ENCODE data around the gene RPS15. TPM values are rescaled to one million over a fixed set of nuclear protein-coding genes. Genes with fewer than 3 reads are reported as not detected.

The RPS15 gene
- total and polyA plus RNA-seq, 4 donors: 296 to 954 (median 414) TPM

DNA sequence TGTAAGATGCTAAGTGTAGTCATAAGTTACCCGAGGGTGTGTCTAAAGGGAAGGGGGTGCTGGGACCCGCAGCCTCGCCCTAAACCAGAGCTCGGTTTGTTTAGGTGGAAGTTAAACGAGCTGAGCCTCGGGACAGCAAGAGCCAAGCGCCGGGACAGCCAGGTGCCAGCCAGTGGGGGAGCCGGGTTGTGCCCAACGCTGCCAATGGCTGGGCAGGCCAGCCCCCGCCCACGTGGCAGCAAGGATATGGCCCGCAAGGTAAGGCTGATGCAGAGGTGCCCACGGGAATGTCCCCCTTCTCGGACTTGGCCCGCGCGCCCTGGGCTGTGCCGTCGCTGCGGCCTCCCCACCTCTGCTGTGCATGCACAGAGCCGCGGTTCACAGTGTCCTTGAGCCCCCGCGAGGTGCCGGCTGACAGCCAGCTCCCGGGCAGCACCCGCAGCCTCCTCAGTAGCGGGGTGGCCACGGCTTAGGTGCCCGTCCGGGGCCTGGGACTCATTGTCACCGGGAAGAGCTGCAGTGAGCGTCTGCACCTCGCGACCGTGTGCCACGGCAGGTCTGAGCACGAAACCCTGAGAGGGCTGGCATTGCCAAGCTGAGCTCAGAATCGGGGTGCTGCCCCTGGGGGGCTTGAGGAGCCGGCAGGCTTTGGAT is 9.3 kb upstream of the RPS15 start:
- Histone ChIP-seq H3K27me3 (ENCODE audit: control insufficient read depth in 4 of 4, insufficient read depth in 4 of 4, low read length in 3 of 4) (no peaks in the 10 kb centered on the region), H3K9ac (ENCODE audit: low read depth in 1 of 2, low read length in 2 of 2) (no peak overlapping the region), H3K4me1 (ENCODE audit: control insufficient read depth in 4 of 4, insufficient read depth in 4 of 4, low read length in 3 of 4) (peaks cover 6 to 28% (median 14%) of the 10 kb centered on the region in 4 donors), H3K27ac (ENCODE audit: low read depth in 1 of 2, low read length in 2 of 2) (no peak overlapping the region), H3K9me3 (ENCODE audit: control insufficient read depth in 4 of 4, low read length in 3 of 4) (no peaks in the 10 kb centered on the region), H3K4me3 (ENCODE audit: low read depth in 1 of 3, low read length in 3 of 3) (no peak overlapping the region), H3K36me3 (ENCODE audit: control insufficient read depth in 4 of 4, insufficient read depth in 3 of 4, low read depth in 1 of 4, low read length in 3 of 4) (peaks cover 9 to 42% (median 23%) of the 10 kb centered on the region in 4 donors)
- 85% methylated on average over 41 of the region's 41 CpGs for WGBS
- TF ChIP-seq FOXA2 (IDR thresholded peaks at IDR 0.05): no peak
- no peak for TF ChIP-seq GABPA (IDR thresholded peaks at IDR 0.05 in 1 of 2, conservative IDR thresholded peaks at IDR 0.05 in 1 of 2)
- TF ChIP-seq HNF4G (IDR thresholded peaks at IDR 0.05): no peak
- no peak for TF ChIP-seq FOXA1 (IDR thresholded peaks at IDR 0.05)
- TF ChIP-seq YY1 (IDR thresholded peaks at IDR 0.05): no peak
- DNase-seq (ENCODE audit: low spot score): no peak

GRCh38 chr19:1429750-1430149 is 8.4 kb upstream of the RPS15 start:
- Histone ChIP-seq H3K9ac (ENCODE audit: low read depth in 1 of 2, low read length in 2 of 2) (no peak overlapping the region), H3K27ac (ENCODE audit: low read depth in 1 of 2, low read length in 2 of 2) (no peak overlapping the region), H3K9me3 (ENCODE audit: control insufficient read depth in 4 of 4, low read length in 3 of 4) (no peaks in the 10 kb centered on the region), H3K4me1 (ENCODE audit: control insufficient read depth in 4 of 4, insufficient read depth in 4 of 4, low read length in 3 of 4) (peaks cover 2 to 21% (median 8%) of the 10 kb centered on the region in 4 donors), H3K4me3 (ENCODE audit: low read depth in 1 of 3, low read length in 3 of 3) (no peak overlapping the region), H3K27me3 (ENCODE audit: control insufficient read depth in 4 of 4, insufficient read depth in 4 of 4, low read length in 3 of 4) (no peaks in the 10 kb centered on the region), H3K36me3 (ENCODE audit: control insufficient read depth in 4 of 4, insufficient read depth in 3 of 4, low read depth in 1 of 4, low read length in 3 of 4) (peaks cover 9 to 50% (median 26%) of the 10 kb centered on the region in 4 donors)
- no peak for DNase-seq (ENCODE audit: low spot score)
- TF ChIP-seq EGR1 (IDR thresholded peaks at IDR 0.05; ENCODE audit: low read depth in 2 of 2) (no peak), RXRA (IDR thresholded peaks at IDR 0.05) (no peak), NR2F2 (IDR thresholded peaks at IDR 0.05) (no peak)
- TF ChIP-seq, protein P1, sequence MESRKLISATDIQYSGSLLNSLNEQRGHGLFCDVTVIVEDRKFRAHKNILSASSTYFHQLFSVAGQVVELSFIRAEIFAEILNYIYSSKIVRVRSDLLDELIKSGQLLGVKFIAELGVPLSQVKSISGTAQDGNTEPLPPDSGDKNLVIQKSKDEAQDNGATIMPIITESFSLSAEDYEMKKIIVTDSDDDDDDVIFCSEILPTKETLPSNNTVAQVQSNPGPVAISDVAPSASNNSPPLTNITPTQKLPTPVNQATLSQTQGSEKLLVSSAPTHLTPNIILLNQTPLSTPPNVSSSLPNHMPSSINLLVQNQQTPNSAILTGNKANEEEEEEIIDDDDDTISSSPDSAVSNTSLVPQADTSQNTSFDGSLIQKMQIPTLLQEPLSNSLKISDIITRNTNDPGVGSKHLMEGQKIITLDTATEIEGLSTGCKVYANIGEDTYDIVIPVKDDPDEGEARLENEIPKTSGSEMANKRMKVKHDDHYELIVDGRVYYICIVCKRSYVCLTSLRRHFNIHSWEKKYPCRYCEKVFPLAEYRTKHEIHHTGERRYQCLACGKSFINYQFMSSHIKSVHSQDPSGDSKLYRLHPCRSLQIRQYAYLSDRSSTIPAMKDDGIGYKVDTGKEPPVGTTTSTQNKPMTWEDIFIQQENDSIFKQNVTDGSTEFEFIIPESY (IDR thresholded peaks at IDR 0.05): no peak
- WGBS: 61% methylated on average over 14 of the region's 14 CpGs

- 93% methylated on average over 14 of the region's 14 CpGs for WGBS
- H3K36me3 ChIP-seq (ENCODE audit: control insufficient read depth in 4 of 4, insufficient read depth in 3 of 4, low read depth in 1 of 4, low read length in 3 of 4): peaks cover 9 to 47% (median 25%) of the 10 kb centered on the region in 4 donors
- H3K27ac ChIP-seq (ENCODE audit: low read depth in 1 of 2, low read length in 2 of 2): no peak overlapping the region
- peaks cover 0 to 16% (median 4%) of the 10 kb centered on the region in 4 donors for H3K4me1 ChIP-seq (ENCODE audit: control insufficient read depth in 4 of 4, insufficient read depth in 4 of 4, low read length in 3 of 4)
- no peak overlapping the region for H3K4me3 ChIP-seq (ENCODE audit: low read depth in 1 of 3, low read length in 3 of 3)
- DNase-seq (ENCODE audit: low spot score): no peak
- H3K9ac ChIP-seq (ENCODE audit: low read depth in 1 of 2, low read length in 2 of 2): no peak overlapping the region
- no peak for TF ChIP-seq REST (IDR thresholded peaks at IDR 0.05)
- no peak for TF ChIP-seq RAD21 (IDR thresholded peaks at IDR 0.05)
- TF ChIP-seq, protein P2, sequence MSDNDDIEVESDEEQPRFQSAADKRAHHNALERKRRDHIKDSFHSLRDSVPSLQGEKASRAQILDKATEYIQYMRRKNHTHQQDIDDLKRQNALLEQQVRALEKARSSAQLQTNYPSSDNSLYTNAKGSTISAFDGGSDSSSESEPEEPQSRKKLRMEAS (IDR thresholded peaks at IDR 0.05): no peak
- TF ChIP-seq NR2F2 (IDR thresholded peaks at IDR 0.05): no peak
- TF ChIP-seq, protein P3, sequence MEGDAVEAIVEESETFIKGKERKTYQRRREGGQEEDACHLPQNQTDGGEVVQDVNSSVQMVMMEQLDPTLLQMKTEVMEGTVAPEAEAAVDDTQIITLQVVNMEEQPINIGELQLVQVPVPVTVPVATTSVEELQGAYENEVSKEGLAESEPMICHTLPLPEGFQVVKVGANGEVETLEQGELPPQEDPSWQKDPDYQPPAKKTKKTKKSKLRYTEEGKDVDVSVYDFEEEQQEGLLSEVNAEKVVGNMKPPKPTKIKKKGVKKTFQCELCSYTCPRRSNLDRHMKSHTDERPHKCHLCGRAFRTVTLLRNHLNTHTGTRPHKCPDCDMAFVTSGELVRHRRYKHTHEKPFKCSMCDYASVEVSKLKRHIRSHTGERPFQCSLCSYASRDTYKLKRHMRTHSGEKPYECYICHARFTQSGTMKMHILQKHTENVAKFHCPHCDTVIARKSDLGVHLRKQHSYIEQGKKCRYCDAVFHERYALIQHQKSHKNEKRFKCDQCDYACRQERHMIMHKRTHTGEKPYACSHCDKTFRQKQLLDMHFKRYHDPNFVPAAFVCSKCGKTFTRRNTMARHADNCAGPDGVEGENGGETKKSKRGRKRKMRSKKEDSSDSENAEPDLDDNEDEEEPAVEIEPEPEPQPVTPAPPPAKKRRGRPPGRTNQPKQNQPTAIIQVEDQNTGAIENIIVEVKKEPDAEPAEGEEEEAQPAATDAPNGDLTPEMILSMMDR (IDR thresholded peaks at IDR 0.05; ENCODE audit: low read depth, low read length, missing input control): no peak
- TF ChIP-seq EGR1 (IDR thresholded peaks at IDR 0.05; ENCODE audit: low read depth in 2 of 2): no peak
- no peak for TF ChIP-seq RXRA (IDR thresholded peaks at IDR 0.05)
- TF ChIP-seq JUND (IDR thresholded peaks at IDR 0.05): no peak
- no peak for TF ChIP-seq GABPA (IDR thresholded peaks at IDR 0.05 in 1 of 2, conservative IDR thresholded peaks at IDR 0.05 in 1 of 2)
- no peak for TF ChIP-seq TAF1 (conservative IDR thresholded peaks at IDR 0.05)
- no peaks in the 10 kb centered on the region for H3K27me3 ChIP-seq (ENCODE audit: control insufficient read depth in 4 of 4, insufficient read depth in 4 of 4, low read length in 3 of 4)
- H3K9me3 ChIP-seq (ENCODE audit: control insufficient read depth in 4 of 4, low read length in 3 of 4): no peaks in the 10 kb centered on the region
These were observed 8.0 kb upstream of the RPS15 start for GRCh38 chr19:1430246-1430645.
